ENCODE results near the gene ZMYND8.
A peak's percentile ranks its signal among the peaks of the same experiment; 100 is the strongest.

The ZMYND8 gene

DNA sequence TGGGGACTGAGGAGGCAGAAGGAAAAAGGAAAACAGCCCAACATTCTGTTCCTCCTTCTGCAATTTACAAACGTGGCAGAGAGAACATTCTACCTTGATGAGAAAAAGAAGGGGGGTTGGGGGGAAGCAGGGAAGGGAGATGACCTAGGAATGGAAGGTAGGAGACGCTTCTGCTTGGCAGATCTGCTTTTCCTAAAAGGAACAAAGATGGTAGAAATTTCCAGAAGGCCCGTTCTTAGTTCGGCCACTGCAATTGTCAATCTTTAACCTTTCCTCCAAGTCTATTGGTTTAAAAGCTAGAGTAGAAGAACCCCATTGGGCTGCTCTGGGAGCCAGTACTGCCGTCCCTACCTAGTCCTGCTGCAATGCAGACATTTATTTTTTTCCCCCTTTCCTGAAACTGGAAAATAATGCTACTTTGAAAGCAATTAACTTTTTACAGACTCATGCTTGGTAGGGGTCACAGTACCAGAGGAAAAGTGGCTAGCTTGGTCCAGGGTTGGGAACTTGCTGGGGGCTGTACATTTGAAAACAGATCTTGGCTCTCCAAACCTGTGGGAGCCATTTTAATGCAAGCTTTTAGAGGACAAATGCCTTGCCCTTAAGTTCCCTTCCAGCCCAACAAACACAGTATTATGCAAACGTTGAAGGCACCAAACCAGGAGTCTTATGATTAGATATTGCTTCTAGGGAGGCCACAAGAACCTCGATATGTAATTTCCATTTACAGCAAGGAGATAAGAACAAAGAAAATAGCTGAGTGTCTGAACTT, 2.6 kb downstream of the ZMYND8 start:
- peak; percentile 53 for DNase-seq (ENCODE audit: low spot score)

DNA sequence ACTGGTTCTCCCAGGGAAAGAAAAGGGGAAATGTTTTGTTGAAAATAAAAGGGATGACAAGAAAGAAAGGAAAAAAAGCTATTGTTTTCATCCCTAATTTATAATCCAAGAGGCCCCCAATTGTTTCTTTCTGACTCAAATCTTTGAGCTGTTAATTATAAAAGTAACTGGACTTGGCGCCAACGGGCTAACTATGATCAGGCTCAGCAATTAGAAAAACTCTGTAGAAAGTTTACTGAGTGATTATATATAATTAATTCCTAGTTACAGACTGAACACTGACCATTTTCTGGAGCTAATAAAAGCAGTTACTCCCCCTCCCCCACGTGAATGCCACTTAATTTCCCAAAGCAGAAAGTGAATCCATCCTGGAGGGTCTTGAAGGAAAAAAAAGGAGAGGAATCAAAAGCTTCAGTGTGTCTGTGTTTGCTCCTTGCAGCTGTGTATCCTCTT, 3.2 kb downstream of the ZMYND8 start:
- no peak for DNase-seq (ENCODE audit: low spot score)

DNA sequence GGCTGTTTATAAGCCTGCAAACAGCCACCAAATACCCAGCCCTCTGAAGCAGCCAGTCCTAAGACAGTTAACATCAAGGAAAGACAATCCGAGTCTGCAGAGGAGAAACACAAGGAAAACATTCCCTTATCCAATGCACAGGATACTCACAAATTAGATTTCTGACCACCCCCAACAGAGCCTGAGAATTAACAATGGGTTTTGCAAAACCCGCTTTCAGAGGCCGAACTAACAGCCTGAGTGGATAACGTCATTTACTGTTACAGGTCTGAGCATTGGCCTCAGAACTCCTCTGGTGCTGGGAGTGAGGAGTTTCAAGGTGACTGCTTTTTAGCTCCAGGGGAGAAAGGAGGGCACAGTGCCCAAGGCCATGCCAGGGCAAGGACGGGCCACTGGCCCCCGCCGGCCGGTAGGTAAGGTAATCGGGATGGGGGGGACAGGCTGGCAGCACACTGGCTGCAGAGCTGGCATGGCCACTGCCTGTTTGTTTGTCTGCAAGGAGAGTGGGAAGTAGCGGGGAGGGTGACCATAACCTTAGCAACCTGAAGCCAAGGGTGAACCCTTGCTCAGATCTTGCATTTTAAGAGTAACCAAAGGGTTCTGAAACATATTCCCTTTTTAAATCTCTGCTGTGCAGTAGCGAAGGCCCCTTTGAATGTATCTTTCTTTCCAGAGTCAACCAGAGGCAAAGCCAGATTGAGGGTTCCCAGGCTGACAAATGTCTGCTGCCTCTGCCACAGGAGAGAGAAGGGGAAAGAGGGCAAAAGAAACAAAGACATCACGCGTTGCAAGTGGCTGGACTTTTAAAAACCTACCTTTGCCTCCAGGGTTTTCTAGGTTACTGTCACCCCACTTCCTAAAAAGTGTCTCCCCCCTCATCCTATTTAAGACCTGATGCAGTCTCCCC, 3.9 kb downstream of the ZMYND8 start:
- peak; percentile 41 for DNase-seq (ENCODE audit: low spot score)

- DNase-seq (ENCODE audit: low spot score), result no peak
Measured at GRCh38 chr20:47351643-47352331, 4.7 kb downstream of the ZMYND8 start.

DNA sequence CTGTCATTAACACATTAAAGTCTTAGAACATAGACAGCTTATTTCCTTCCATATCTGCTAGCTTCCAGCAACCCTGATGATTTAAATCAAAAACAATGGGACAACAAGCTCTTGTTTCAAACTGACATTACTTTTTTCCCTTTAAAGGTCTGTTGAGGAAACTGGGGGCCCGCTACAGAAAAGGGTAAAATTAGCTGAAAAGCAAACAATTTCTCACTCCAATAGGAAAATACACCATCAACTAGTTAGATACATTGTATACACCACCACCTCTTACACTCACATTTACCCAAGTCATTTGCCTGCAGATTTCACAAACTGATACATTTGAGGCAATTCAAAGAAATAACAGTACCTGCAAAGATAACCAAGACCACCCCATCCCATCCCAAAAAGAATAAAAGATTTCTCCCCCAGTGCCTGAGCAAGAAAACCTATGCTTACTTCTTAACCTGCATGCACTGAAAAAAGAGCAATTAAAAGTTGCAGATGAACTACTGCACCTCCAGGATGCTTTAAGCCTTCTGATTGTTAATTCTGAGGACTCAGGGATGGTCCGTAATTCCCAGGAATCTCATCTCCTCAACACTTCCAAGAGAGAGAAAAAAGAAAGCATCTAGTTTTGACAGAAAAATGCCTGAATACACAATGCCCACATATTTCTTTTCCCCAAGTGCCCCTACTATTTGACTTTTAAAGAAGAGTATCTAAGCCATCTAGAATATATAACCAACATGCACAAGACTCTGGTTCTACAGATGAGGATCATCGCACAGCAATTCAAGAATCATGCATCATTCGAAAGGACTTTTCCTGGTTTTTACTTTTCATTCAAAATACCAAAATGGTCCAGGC, 5.6 kb downstream of the ZMYND8 start:
- no peak for DNase-seq (ENCODE audit: low spot score)

- no peak for DNase-seq (ENCODE audit: low spot score)
Measured at GRCh38 chr20:47350181-47350550, 6.3 kb downstream of the ZMYND8 start.

- no peak for DNase-seq (ENCODE audit: low spot score)
Measured at GRCh38 chr20:47349365-47350180, 6.9 kb downstream of the ZMYND8 start.

DNA sequence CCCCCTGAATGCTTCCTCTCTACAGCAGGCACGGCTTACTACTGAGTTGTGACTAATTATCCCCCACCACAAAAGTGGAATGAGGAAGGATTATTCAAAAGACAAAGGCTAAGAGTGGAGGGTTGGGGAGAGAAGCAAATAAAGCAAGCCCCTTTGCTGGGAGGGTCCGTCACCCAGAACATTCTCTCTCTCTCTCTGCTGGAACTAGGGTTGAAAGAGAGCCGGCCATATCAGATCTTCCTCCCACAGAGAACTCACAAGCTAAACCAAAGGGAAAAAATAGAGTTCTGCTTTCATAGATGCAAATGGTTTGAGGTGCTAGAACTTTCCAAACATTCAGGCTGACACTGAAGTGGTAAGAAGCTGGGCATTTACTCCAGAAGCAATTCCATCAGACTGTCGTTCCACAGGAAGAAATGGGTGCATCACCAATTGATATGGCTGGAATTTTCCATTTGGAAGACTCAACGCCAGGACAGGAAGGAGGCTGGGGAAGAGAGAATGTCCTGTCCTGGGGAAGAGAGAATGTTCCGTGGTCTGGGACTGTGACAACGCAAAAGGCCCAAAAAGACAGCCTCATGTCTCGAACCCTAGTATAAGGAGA, 7.9 kb downstream of the ZMYND8 start:
- no peak for DNase-seq (ENCODE audit: low spot score)

GRCh38 chr20:47347661-47348435, 8.7 kb downstream of the ZMYND8 start:
- DNase-seq (ENCODE audit: low spot score), result no peak

DNA sequence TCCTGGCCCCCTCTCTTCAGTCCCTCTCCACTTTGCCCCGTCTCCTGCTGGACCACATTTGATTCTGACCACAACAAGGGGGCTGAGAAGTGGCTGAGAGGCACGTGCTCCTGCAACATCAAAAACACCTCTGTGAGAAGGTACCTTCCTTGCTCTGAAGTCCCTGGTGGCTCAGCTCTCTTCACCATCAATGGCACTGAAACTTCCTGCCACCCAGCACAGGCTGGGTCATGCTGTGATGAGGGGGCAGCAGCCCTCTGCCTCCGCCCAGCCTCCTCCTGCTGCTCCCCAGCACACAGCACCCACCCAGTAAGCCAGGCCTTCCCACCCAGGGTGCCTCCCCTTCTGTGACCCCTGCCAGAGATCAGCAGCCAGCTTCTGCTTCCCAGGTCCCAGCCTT, 10.3 kb downstream of the ZMYND8 start:
- DNase-seq (ENCODE audit: low spot score), result no peak

DNA sequence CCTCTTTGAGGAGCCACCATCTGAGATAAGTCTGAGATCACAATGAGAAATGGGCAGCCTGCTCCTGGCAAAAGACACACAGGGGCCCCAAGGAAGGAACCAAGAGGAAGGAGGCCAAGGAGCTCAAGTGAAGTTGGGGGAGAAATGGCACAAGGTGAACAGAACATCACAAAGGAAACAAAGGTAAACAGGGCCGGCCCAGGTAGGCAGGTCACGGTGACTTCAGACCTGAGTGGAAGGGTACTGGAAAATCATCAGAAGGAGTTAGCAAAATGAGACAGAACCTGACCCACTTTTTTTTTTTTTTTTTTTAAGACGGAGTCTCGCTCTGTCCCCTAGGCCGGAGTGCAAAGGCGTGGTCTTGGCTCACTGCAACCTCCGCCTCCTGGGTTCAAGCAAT, 11.3 kb downstream of the ZMYND8 start:
- DNase-seq (ENCODE audit: low spot score), result no peak

GRCh38 chr20:47343007-47343472, 13.5 kb downstream of the ZMYND8 start:
- no peak for DNase-seq (ENCODE audit: low spot score)

DNA sequence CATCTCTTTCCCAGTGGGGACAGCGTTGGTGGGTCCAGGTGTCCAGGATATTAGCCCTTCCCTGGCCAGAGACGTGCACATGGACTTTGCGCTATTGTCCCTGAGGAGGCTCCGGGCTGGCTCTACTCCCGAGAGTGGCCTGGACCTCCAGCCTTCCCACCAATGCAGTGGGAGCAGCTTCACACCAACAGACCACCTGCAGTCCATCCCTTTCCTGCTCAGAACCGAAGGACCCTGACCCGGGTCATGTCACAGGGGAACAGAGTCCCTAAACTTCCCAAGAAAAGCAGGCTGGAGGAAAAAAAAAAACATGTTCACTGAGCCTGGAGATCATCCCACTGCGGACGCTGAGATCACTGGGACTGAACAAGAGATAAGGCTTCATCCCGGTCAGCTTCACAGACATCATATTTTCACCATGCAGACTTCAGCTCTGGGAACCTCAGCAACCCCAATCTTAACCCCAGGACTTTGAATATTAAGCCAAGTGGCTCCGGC, 18.3 kb downstream of the ZMYND8 start:
- no peak for DNase-seq (ENCODE audit: low spot score)

- DNase-seq (ENCODE audit: low spot score), result no peak
Measured at GRCh38 chr20:47337413-47337812, 19.1 kb downstream of the ZMYND8 start.

GRCh38 chr20:47336129-47336754, 20.3 kb downstream of the ZMYND8 start:
- DNase-seq (ENCODE audit: low spot score), result no peak

DNA sequence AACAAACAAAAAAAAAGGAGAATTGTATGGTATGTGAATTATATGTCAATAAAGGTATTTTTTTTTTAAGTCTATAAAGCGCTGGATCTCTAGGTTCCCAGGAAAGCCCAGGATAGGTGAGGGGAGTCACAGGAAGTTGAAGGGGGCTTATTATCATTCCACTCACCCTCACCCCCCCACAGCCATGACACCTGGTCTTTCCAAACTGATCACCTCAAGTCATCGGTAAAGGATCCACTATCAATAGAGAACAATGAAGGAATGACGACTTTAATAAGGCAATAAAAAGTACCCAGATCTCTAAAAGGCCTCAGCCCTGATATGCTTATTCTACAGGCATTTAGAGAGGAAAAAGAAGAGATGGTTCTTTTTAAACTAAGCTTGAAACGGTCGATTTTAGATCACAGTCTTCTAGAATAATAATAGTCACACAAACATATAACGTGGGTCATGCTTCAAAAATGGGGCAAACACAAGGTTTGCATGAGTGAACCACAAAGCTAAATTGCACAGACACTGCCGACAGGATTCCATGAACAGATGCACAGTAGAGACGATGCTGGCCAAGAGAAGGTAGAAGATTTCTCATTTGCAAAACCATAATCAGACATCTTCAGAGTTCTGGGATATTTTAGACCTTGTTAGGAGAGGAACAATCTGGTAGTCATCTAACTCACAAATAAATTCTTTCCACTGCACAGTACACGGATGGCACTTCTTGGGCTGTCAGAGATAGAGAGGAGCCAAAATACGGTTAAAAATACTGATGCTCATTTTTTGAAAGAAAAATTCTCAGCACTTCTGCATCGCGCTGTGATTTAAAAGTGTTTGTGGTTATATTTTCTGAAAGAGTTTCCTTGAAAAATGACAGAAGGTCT, 21.0 kb downstream of the ZMYND8 start:
- no peak for DNase-seq (ENCODE audit: low spot score)

- peak; percentile 91 for DNase-seq (ENCODE audit: low spot score)
Measured at GRCh38 chr20:47334022-47334551, 22.4 kb downstream of the ZMYND8 start.

All from kidney tubule cell (primary cell).